HTR-8/SVneo (cell line): Measurements from ENCODE around the gene ACSL3.
"Not testable (repeated sequence)": the region's sequence is repeated elsewhere in the genome, so short reads cannot be mapped to it uniquely, and the experiment has no call there.

Experiments used
- DNase-seq: peaks from one replicate; pipeline ENCODE4 v3.0.0; 2011; ENCODE audit warnings: low spot score, mixed read lengths; ENCODE audit not compliant: insufficient read length
- FAIRE-seq: peaks from 2 replicates; lab custom pipeline; 2011; peaks lifted over from hg19 to GRCh38; lab: Jason Lieb, UNC

Gene ACSL3

GRCh38 chr2:222963641-222964040, 102.8 kb downstream of the ACSL3 start:
- FAIRE-seq = no peak
- DNase-seq = no peak

DNA sequence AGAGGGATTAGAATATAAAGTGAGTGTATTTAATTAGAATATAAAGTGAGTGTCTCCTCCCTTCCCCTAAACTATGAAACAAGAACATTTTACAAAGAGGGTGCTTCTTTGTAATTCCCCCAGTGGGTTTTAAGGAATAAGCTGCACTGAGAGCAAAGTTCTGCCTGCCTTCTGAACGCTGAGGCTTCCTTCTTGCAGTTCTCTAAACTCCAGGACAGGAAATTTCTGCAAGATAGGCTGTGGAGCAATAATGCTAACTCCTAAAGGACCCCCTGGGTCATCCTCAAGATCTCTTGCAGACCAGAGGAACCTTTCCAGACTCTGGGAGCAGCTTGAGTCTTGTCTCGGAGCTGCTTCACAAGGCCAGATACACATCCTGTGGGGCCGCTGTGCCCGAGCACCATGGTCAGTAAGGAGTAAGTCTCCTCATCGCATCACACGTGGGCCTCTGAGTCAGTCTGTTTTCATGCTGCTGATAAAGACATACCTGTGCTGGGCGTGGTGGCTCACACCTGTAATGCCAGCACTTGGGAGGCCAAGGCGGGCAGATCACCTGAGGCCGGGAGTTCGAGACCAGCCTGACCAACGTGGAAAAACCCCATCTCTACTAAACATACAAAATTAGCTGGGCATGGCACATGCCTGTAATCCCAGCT, 103.7 kb downstream of the ACSL3 start:
- DNase-seq (no peak), FAIRE-seq (no peak)

GRCh38 chr2:222965555-222965954, 104.7 kb downstream of the ACSL3 start:
- DNase-seq (no peak), FAIRE-seq (no peak)

GRCh38 chr2:222968550-222969155, 107.8 kb downstream of the ACSL3 start:
- no peak for FAIRE-seq
- DNase-seq = no peak

DNA sequence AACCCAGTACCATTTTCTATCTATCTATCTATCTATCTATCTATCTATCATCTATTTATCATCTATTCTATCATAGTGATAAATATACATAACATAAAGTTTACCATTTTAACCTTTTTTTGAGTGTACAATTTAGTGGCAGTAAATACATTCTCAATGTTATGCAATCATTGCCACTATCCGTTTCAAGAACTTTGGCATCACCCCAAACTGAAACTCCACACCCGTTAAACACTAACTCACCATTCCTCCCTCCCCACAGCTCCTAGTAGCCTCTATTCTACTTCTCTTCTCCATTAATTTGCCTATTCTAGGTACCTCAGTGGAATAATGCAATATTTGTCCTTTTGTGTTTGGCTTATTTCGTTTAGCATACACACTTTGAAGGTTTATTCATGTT, 108.7 kb downstream of the ACSL3 start:
- no peak for DNase-seq
- FAIRE-seq = no peak

- FAIRE-seq (no peak), DNase-seq (no peak)
These were observed 111.6 kb downstream of the ACSL3 start for GRCh38 chr2:222972420-222972819.

- DNase-seq = no peak
- FAIRE-seq = no peak
These were observed 112.4 kb downstream of the ACSL3 start for GRCh38 chr2:222973237-222973636.

- no peak for FAIRE-seq
- DNase-seq = no peak
These were observed 112.9 kb downstream of the ACSL3 start for GRCh38 chr2:222973733-222974132.

DNA sequence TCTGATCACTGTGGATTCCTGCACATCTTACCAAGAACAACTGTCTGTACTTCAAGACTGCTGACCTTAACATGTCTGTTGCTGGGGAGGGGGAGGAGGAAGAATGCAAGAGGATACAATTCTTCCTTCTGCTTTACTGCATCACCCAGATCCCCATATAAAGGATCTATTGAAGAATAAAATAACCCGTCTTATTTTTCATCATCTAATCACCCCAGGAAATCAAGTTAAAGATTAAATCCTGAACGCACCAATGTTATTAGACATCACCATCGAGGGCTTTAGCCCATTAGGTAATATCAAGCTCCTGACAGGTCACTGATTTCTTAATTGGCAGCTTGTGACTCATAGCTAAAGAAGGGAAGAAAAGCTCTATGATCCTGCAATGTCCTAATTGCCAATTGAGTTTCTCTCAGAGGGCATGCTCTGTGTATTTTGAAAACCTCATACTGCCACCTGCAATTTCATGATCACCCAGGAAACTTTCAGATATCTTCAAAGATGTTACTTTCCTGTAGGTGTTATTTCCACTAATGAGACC, 115.8 kb downstream of the ACSL3 start:
- DNase-seq = no peak
- FAIRE-seq = no peak

- FAIRE-seq = no peak
- DNase-seq = no peak
These were observed 116.3 kb downstream of the ACSL3 start for GRCh38 chr2:222977121-222977520.

- FAIRE-seq (no peak), DNase-seq (no peak)
These were observed 118.0 kb downstream of the ACSL3 start for GRCh38 chr2:222978850-222979249.

- DNase-seq (no peak), FAIRE-seq (no peak)
These were observed 118.6 kb downstream of the ACSL3 start for GRCh38 chr2:222979484-222979883.

GRCh38 chr2:222982010-222982908, 121.4 kb downstream of the ACSL3 start:
- DNase-seq (peak; percentile 42), FAIRE-seq (no peak)

DNA sequence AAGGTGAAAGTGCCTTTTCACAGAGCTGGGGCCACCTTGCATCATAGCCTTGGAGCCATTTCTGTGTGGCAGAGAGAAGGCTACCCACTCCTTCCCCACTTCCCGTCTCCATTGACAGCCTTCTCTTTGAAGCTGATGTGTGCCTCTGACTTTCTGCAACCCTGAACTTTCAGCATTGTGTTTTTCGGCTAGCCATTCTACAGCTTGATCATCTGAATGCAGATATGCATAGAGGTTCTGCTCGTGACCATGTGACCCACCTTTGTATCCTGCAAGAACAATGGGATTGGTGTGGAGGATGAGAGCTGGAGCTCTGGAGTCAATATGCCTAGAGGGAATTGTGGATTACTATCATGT, 122.1 kb downstream of the ACSL3 start:
- no peak for FAIRE-seq
- DNase-seq = no peak

DNA sequence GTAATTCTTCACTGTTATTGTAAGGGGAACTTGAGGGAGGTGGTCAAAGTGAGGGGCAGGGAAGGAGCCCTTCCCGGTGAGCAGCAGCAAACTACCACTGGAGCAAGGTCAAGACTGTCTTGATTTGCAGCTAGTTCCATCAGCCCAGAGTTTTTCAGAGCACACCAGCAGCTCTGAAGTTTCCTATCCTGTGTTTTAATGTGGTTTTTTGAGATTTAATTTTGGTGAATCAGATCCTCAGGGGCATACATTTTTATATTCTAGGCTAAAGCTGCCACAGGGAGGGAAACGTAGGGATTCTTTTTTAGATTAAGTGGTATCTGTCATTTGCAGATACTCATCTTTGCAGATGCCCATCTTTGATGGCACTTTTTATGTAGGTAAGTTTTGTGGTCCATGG, 124.1 kb downstream of the ACSL3 start:
- FAIRE-seq = no peak

DNA sequence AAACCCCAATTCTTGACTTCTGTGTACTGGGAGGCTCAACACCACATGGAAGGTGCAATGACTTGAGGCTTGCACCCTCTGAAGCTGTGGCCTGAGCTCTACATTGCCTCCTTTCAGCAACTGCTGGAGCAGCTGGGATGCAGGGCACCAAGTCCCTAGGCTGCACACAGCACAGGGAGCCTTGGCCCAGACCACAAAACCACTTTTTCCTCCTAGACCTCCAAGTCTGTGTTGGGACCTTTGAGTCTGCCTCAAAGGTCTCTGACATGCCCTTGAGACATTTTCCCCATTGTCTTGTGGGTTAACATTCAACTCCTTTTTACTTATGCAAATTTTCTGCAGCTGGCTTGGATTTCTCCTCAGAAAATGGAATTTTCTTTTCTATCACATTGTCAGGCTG, 128.6 kb downstream of the ACSL3 start:
- DNase-seq (no peak), FAIRE-seq (no peak)

More for the DNA sequence above, 124.1 kb downstream of the ACSL3 start:
- no peak for DNase-seq

DNA sequence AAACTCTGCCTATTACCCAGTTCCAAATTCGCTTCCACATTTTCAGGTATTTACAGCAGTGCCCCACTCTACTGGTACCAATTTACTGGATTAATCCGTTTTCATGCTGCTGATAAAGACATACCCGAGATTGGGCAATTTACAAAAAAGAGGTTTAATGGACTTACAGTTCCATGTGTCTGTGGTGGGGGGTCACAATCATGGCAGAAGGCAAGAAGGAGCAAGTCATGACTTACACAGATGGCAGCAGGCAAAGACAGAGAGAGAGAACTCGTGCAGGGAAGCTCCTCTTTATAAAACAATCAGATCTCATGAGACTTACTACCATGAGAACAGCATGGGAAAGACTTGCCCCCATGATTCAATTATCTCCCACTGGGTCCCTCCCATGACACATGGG, 129.4 kb downstream of the ACSL3 start:
- not testable (repeated sequence) for FAIRE-seq, DNase-seq

GRCh38 chr2:222992137-222992536, 131.3 kb downstream of the ACSL3 start:
- FAIRE-seq (no peak), DNase-seq (no peak)
